GM23248 (cell line): ENCODE results near the gene EVL. TPM values are rescaled to one million over a fixed set of nuclear protein-coding genes. Genes with fewer than 3 reads are reported as not detected.

Experiments
- DNase-seq: peaks from one replicate; pipeline ENCODE4 v3.0.0-alpha.2; 2015
- H2AFZ ChIP-seq: fragments of 200-600 bp; sonication (generic); 2 replicates; pipeline ENCODE4 v1.6.1; 2016; ENCODE audit warnings: antibody characterized with exemption
- H3F3A ChIP-seq: fragments of 200-600 bp; sonication (generic); 2 replicates; pipeline ENCODE4 v1.6.1; 2016; ENCODE audit warnings: mild to moderate bottlenecking, antibody characterized with exemption, mixed run types; ENCODE audit not compliant: insufficient read depth
- H3K27ac ChIP-seq: fragments of 200-600 bp; sonication (generic); 2 replicates; pipeline ENCODE4 v1.5.1; 2016; ENCODE audit warnings: mild to moderate bottlenecking
- H3K27me3 ChIP-seq: fragments of 200-600 bp; sonication (generic); replicated peaks from 2 replicates; pipeline ENCODE4 v1.6.1; 2016; ENCODE audit warnings: mild to moderate bottlenecking; ENCODE audit not compliant: insufficient read depth
- H3K36me3 ChIP-seq: fragments of 200-600 bp; sonication (generic); 2 replicates; pipeline ENCODE4 v1.6.1; 2016; ENCODE audit warnings: low read depth, mild to moderate bottlenecking
- H3K4me1 ChIP-seq: fragments of 200-600 bp; sonication (generic); 2 replicates; pipeline ENCODE4 v1.6.1; 2016; ENCODE audit warnings: mild to moderate bottlenecking; ENCODE audit not compliant: insufficient read depth
- H3K4me2 ChIP-seq: fragments of 200-600 bp; sonication (generic); one replicate; pipeline ENCODE4 v1.6.1; 2016; ENCODE audit warnings: mild to moderate bottlenecking; ENCODE audit not compliant: unreplicated experiment
- H3K4me3 ChIP-seq: fragments of 200-600 bp; sonication (generic); 2 replicates; pipeline ENCODE4 v1.5.1; 2016; ENCODE audit warnings: mild to moderate bottlenecking
- H3K79me2 ChIP-seq: fragments of 200-600 bp; sonication (generic); 2 replicates; pipeline ENCODE4 v1.6.1; 2016; ENCODE audit warnings: mild to moderate bottlenecking; ENCODE audit not compliant: insufficient read depth
- H3K9ac ChIP-seq: fragments of 200-600 bp; sonication (generic); 2 replicates; pipeline ENCODE4 v1.6.1; 2016; ENCODE audit warnings: mild to moderate bottlenecking
- H3K9me2 ChIP-seq: fragments of 200-600 bp; sonication (generic); 2 replicates; pipeline ENCODE4 v1.6.1; 2016; ENCODE audit warnings: mixed run types, mild to moderate bottlenecking, moderate library complexity; ENCODE audit not compliant: insufficient read depth
- H3K9me3 ChIP-seq: fragments of 200-600 bp; sonication (generic); one replicate; pipeline ENCODE4 v1.6.1; 2017; ENCODE audit warnings: low read depth
- H4K20me1 ChIP-seq: fragments of 200-600 bp; sonication (generic); 2 replicates; pipeline ENCODE4 v1.6.0; 2016; ENCODE audit not compliant: insufficient read depth
- EZH2 ChIP-seq: fragments of 200-600 bp; sonication (generic); IDR thresholded peaks from 2 replicates; pipeline ENCODE4 v1.6.1; 2018; ENCODE audit warnings: antibody characterized with exemption, mild to moderate bottlenecking; ENCODE audit not compliant: insufficient read depth, poor library complexity, severe bottlenecking
- EZH2phosphoT487 ChIP-seq: fragments of 200-600 bp; sonication (generic); IDR thresholded peaks from 2 replicates; pipeline ENCODE4 v1.6.1; 2018; ENCODE audit warnings: antibody characterized with exemption, moderate library complexity, mild to moderate bottlenecking, low read depth; ENCODE audit not compliant: insufficient read depth
- WGBS, 2 experiments: methylation state at CpG; one replicate each; pipeline ENCODE4 v1.1.6; 2015 to 2017; ENCODE audit warnings: low lambda C conversion rate in 2 of 2, low coverage in 1 of 2; ENCODE audit errors: missing lambda C conversion rate in 2 of 2; 5-methylcytosine and 5-hydroxymethylcytosine counted together
- in situ Hi-C: fragments of 300-500 bp; cut with MboI; formaldehyde crosslinking; loops from 2 replicates; pipeline ENCODE4 v1.15.0; 2020
- polyA plus RNA-seq: library from polyadenylated mRNA; unstranded; fragments of >200 nt; fragmentation: Nextera tagmentation; extraction: Ambion mirVana; gene quantifications from 2 replicates; pipeline ENCODE4 v1.2.1, GENCODE V29; 2016
- total RNA-seq: library from RNA; depleted of rRNA; stranded (reverse); fragments of >200 nt; shearing (Covaris generic); gene quantifications from 2 replicates; pipeline ENCODE4 v1.2.3, GENCODE V29; 2014

Gene EVL
- total and polyA plus RNA-seq, 2 experiments from 2014 or later = 6.6 to 29.9 TPM

DNA sequence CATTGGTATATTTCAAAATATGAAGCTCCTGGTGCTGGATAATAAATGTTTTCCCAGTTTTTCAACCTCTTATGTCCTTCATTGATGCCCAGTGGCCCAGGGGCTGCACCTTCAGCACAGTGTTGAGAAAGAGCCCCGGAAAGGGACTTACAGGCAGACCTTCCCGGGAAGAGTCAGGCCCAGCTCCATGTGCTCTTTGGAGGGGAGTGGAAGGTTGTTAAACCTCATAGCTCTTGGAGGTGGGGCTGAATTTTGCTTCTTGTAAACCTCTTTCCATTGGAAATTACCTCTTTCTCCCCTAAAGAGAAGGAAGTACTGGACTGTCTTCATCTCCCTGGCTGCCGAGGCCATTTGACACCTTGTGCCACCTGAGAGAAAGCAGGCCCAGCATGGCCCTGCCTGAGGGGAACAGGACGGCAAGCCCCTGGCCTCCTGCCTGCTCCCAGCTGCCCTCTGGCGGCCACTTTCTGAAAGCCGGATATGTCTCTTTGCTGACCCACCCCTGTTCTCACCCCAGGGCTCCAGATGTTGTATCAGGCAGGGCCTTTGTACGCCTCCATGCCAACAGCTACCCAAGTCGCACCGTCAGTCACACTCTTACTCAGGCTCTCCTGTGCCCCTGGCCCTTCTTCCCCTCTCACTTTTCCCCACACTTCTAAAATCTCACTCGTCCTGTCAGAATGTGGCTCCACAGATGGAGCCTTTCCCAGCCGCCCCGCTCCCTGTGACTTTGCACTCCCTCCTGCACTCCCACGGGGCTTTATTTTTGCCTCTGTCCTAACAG is 43.0 kb downstream of the EVL start:
- Histone ChIP-seq H3K27ac (peak overlapping the region; percentile 21; the same call in 1 of the 2 replicates), H3K4me3 (no peak overlapping the region), H3K9ac (peak overlapping the region; percentile 40; the same call in 1 of the 2 replicates), H4K20me1 (no peaks in the 10 kb centered on the region), H3K79me2 (0 out of 2 replicates have a peak, but pooled peaks cover 4% of the 10 kb centered on the region), H3K9me2 (no peaks in the 10 kb centered on the region), H3F3A (0 out of 2 replicates have a peak, but pooled peaks cover 8% of the 10 kb centered on the region), H3K4me1 (peaks cover 27% of the 10 kb centered on the region), H3K4me2 (peak overlapping the region; percentile 2), H3K27me3 (no peaks in the 10 kb centered on the region), H3K9me3 (no peaks in the 10 kb centered on the region), H2AFZ (peak overlapping the region; percentile 8; the same call in 1 of the 2 replicates), H3K36me3 (no peaks in the 10 kb centered on the region)
- 26 to 28% methylated on average over 13 of the region's 13 CpGs for WGBS, 2 experiments
- TF ChIP-seq EZH2 (no peak), EZH2phosphoT487 (no peak)
- in situ Hi-C loops = no loop called here
- peak; percentile 78 for DNase-seq

GRCh38 chr14:100108840-100109593 is 43.8 kb downstream of the EVL start:
- no peaks in the 10 kb centered on the region for H3K9me2 ChIP-seq
- H3F3A ChIP-seq = 0 out of 2 replicates have a peak, but pooled peaks cover 6% of the 10 kb centered on the region
- H3K9me3 ChIP-seq = no peaks in the 10 kb centered on the region
- H4K20me1 ChIP-seq = no peaks in the 10 kb centered on the region
- TF ChIP-seq EZH2 (no peak), EZH2phosphoT487 (no peak)
- peak overlapping the region; percentile 2 for H3K4me2 ChIP-seq
- in situ Hi-C loops = no loop called here
- peak; percentile 79 for DNase-seq
- no peak overlapping the region for H3K4me3 ChIP-seq
- H2AFZ ChIP-seq = no peak overlapping the region
- WGBS, 2 experiments = 70 to 73% methylated on average over 10 of the region's 10 CpGs
- peaks cover 26% of the 10 kb centered on the region for H3K4me1 ChIP-seq
- no peaks in the 10 kb centered on the region for H3K36me3 ChIP-seq
- H3K9ac ChIP-seq = peak overlapping the region; percentile 40; the same call in 1 of the 2 replicates
- H3K27ac ChIP-seq = peak overlapping the region; percentile 21; the same call in 1 of the 2 replicates
- H3K79me2 ChIP-seq = 0 out of 2 replicates have a peak, but pooled peaks cover 4% of the 10 kb centered on the region
- H3K27me3 ChIP-seq = no peaks in the 10 kb centered on the region

GRCh38 chr14:100109594-100109955 is 44.4 kb downstream of the EVL start:
- no peak for DNase-seq
- H4K20me1 ChIP-seq = no peaks in the 10 kb centered on the region
- H3F3A ChIP-seq = 0 out of 2 replicates have a peak, but pooled peaks cover under 1% of the 10 kb centered on the region
- H3K79me2 ChIP-seq = 0 out of 2 replicates have a peak, but pooled peaks cover 4% of the 10 kb centered on the region
- no peaks in the 10 kb centered on the region for H3K9me2 ChIP-seq
- WGBS, 2 experiments = 97% methylated on average over 9 of the region's 9 CpGs
- H3K9me3 ChIP-seq = no peaks in the 10 kb centered on the region
- H3K4me2 ChIP-seq = no peak overlapping the region
- in situ Hi-C loops = no loop called here
- H3K9ac ChIP-seq = no peak overlapping the region
- no peak overlapping the region for H2AFZ ChIP-seq
- no peak for TF ChIP-seq EZH2
- no peak for TF ChIP-seq EZH2phosphoT487
- no peaks in the 10 kb centered on the region for H3K27me3 ChIP-seq
- no peak overlapping the region for H3K4me3 ChIP-seq
- H3K4me1 ChIP-seq = peaks cover 21% of the 10 kb centered on the region
- no peak overlapping the region for H3K27ac ChIP-seq
- no peaks in the 10 kb centered on the region for H3K36me3 ChIP-seq

- in situ Hi-C loops = no loop called here
- DNase-seq = no peak
- 78 to 98% methylated on average over 5 to 6 of the region's 6 CpGs for WGBS, 2 experiments
Observed at GRCh38 chr14:100110816-100111215, 45.6 kb downstream of the EVL start.

More at GRCh38 chr14:100110816-100111215, 45.6 kb downstream of the EVL start:
- H3K9me3 ChIP-seq = no peaks in the 10 kb centered on the region
- no peak overlapping the region for H3K4me3 ChIP-seq
- H3K79me2 ChIP-seq = 0 out of 2 replicates have a peak, but pooled peaks cover 2% of the 10 kb centered on the region
- no peaks in the 10 kb centered on the region for H4K20me1 ChIP-seq
- H3K4me1 ChIP-seq = peaks cover 19% of the 10 kb centered on the region
- no peak for TF ChIP-seq EZH2phosphoT487
- no peak for TF ChIP-seq EZH2
- no peak overlapping the region for H3K27ac ChIP-seq
- H3K27me3 ChIP-seq = no peaks in the 10 kb centered on the region
- no peaks in the 10 kb centered on the region for H3F3A ChIP-seq
- no peaks in the 10 kb centered on the region for H3K9me2 ChIP-seq
- H3K36me3 ChIP-seq = no peaks in the 10 kb centered on the region
- H2AFZ ChIP-seq = no peak overlapping the region
- H3K4me2 ChIP-seq = no peak overlapping the region
- no peak overlapping the region for H3K9ac ChIP-seq
